ENCODE measurements around the gene EDARADD.

GRCh38 chr1:236394879-236395229, 768 bp downstream of the EDARADD start:
- no peak for TF ChIP-seq POLR2A (IDR thresholded peaks at IDR 0.05)
- TF ChIP-seq CTCF (IDR thresholded peaks at IDR 0.05), result no peak
- TF ChIP-seq EP300 (IDR thresholded peaks at IDR 0.05), result no peak

Measured in ovary (tissue), 3 donors.